ENCODE results near the gene ENOX2.

GRCh38 chrX:130877892-130878341 is 25.1 kb downstream of the ENOX2 start:
- TF ChIP-seq CTCF (IDR thresholded peaks at IDR 0.05) (no peak), POLR2A (IDR thresholded peaks at IDR 0.05) (no peak), EP300 (IDR thresholded peaks at IDR 0.05) (no peak)

Data from tibial nerve (tissue), 4 donors.